GM18502 (cell line): ENCODE data around the gene TMEM14C.

Source experiments
- ATAC-seq: cut with Tn5 transposase; IDR thresholded peaks from one replicate; pipeline ENCODE4 v1.9.1; 2021; ENCODE audit warnings: mild to moderate bottlenecking; ENCODE audit not compliant: unreplicated experiment, poor library complexity

The TMEM14C gene

DNA sequence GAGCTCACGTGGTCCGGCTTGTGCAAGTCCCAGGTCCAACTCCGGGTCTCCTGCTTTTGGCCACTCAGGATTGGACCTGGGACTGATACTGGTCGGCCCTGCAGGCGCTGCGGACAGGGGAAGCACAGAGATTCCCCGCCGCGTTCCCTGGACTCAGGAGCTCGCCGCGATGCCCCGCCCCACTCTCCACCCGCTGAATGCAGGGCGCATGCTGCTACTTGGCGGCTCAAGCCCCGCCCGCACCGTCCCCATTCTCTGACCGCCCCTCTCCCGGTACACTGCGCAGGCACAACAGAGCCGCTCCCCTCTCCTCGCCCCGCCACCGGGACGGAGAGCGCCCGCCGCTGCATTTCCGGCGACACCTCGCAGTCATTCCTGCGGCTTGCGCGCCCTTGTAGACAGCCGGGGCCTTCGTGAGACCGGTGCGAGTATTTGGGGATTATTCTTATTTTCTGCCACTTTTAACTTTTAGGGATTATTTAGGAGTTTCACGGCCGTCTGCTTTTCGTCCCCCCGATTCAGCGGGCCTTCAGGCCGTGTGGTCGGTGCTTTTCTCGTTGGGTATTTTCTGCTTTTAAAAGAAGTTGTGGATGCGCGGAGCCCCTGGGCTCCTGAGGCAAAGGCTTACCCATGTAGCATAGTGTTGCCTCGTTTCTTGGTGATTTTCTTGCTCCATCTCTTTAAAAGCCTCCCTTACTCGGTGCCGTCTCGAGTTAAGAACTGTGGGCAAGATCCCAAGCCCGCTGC, at the start of gene TMEM14C:
TSS of gene TMEM14C (plus strand) at position 251 of the 747 bp plus-strand sequence. CDS start 1,544 bp downstream, outside the sequence.
- ATAC-seq = peak; percentile 95

DNA sequence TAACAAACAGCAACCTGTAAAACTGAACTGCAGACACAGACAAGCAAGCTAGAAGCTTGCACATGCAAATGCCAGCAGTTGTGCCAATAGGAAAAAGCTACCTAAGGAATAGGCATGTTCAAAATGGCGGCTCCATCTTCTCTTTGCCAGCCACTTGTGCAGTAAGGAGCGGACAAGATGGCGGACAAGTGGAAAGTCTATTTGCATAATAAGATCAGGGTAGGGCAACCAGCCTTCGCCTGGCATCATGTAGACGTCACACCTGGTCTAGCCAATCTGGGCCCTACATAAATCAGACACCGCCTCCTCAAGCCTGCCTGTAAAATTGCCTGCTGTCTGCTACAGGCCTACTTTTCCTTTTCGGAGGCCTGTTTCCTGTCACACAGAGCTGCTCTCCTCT, 46.5 kb upstream of the TMEM14C start:
- no peak for ATAC-seq

DNA sequence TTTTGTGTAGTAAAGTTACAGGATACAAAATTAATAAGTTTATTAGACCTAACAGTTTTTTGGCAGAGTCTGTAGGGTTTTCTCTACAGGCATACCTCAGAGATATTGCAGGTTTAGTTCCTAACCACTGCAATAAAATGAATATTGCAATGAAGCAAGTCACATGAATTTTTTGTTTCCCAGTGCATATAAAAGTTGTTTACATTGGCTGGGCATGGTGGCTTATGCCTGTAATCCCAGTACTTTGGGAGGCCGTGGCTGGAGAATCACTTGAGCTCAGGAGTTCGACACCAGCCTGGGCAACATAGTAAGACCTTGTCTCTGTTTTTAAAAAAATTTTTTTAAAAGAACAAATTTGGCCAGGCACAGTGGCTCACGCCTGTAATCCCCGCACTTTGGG, 44.4 kb upstream of the TMEM14C start:
- ATAC-seq = no peak

DNA sequence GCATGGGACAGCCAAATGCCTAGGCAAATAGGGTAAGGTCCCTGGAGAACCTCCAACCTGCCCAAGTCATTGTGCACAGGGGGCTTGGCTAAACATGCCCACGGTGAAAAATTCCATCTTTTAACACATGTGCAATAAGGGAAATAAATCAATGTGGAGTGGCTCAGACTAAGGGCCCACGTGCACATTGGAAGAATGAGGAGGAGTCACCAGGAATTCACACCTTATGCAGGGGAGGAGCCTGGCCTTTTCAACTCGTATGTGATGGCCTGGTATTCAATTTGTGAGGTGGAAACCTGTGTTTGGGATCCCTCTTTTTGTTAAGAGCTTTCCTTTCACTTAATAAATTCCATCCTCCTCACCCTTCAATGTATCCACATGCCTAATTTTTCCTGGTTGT, 41.1 kb upstream of the TMEM14C start:
- ATAC-seq = no peak

DNA sequence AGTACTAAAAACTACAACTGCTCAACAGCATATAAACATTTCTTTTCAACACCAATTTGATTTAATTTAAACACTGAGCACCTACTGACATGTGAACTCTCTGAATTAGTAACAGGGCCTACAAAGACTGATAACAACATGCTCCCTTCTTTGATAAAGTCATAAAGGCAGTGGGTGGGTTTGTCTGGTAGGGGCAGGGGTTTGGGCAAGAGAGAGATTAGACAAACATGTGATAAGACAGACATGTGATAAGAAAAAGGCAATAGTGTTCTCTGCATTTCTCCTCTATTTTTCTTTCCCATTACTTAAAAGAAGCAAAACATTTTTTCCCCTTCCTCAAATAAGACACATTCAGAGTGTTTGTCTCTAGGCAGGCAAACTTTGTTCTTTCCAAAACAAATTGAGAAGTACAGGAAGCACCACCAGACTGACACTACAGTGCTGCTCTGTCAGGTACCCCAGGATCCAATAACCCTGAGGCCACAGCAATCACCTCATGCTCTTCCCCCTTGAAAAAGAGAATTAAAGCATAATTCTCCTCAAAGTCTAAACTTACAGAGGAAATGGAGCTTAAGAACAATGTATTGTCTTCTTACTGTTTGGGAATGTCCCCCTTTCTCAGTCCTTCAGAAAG, 40.4 kb upstream of the TMEM14C start:
- no peak for ATAC-seq

DNA sequence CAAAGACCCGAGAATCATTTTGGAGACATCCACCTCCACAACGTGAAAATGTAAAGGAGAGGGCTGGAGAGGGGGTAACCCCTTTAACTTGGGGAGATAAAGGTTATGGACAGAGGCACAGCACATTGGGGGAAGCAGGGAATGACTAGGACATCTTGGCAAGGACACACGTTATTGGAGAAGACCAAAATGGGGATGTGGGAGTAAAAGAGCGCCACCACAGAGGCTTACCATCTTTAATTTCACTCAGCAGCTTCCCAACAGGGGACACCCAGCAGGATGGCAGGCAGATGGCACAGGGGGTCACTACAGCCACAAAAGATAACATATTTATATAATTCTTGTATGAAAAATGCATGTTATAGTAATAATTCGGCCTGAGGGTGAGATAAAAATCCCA, 38.3 kb upstream of the TMEM14C start:
- ATAC-seq = no peak

DNA sequence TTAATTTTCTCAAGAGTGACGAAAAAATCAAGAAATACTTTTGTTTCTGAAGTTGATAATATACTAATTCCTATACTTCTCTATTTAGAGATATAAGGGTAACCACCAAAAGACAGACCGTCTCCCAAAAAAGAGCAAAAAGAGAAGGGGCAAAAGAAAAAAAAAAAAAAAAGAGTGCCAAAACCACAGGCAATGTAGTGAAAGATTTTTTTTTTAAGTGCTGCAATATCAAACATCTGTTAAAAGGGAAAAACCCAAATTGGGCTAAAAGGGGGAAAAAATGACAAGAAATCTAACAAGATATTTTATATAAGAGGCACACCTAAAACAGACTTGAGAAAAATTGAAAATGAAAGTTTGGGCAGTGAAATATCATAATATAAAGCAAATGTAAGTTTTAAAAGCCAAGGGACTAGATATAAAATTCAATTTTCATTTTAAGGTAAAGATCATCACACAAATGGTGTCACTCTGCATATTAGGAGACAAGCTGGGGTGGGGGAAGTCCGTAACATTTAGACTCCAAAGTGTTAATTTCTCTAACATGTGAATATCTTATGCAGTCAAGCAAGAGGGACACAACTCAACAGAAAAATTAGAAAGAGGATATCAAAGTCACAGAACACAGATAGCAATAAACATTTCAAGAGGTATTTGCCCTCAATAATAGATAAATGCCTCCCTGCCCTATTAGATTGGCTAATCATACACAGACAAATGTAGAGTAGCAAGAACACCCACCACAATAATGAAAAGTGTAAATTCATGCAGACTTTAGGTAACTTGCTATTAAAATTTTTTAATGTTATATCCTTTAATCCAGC, 37.6 kb upstream of the TMEM14C start:
- no peak for ATAC-seq

DNA sequence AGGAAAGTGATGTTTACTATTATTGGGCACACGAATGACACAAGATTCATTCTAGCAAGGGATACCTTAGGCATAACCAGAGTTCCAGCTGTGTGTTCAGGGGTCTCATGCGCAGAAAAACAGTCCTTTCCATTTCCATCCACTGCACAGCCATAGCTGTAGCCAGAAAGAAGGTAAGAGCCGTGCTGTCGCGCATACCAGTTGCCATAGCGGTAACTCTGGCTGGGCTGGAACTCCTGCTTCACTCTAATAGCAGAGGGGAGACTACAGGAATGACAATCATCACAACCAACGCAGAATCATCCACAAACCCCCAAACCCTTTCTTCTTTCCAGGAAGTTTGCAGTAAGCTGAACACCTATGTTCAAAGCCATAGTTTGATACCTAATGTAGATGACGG, 36.0 kb upstream of the TMEM14C start:
- ATAC-seq = no peak

DNA sequence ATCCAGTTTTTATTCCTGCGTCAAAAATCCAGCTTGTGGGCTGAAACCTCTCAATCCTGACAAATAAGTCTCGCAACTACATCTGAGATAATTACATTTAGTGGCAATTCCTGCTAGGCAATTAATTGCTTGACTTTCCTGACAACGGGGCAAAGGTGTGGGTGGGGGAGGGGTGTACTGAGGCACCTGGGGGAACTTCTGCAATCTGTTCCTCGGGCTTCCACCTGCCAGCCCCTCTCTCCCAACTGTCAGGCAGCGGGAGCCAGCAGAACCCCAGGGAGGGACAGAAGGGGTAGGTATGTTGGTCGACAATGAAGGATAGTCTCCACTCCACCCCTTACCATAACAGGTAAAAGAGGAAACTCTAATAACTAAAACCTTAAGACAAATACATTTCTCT, 35.3 kb upstream of the TMEM14C start:
- ATAC-seq = no peak

DNA sequence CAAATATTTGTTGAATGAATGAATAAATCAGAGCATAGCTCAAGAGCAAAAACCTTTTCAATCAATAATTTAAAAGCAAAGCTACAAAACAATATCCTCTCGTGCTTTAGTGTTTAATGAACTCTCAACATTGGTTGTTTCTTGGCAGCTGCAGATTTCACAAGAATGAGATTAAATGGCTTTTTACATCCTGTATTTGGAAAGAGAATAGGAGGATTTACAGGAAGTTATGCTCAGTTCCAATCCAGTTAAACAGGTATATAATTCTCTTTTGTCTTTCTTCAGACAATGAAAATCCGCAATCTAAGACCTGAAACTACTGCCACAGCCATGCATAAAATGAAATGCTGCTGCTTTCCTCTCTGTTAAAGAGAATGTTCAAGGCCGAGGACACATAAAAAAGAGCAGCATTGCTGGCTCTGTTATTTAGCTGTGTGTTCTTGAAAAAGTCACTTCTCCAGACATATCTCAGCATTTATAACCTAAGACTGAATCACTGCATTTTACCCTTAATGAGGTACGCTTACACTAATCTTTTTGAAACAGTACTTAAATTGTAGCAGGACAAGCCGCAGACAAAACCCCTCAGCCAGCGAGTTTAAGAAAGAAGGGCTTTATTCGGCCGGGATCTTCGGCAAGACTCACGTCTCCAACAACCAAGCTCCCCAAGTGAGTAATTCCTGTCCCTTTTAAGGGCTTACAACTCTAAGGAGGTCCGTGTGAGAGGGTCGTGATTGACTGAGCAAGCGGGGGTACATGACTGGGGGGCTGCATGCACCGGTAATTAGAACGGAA, 32.0 kb upstream of the TMEM14C start:
- ATAC-seq = no peak

DNA sequence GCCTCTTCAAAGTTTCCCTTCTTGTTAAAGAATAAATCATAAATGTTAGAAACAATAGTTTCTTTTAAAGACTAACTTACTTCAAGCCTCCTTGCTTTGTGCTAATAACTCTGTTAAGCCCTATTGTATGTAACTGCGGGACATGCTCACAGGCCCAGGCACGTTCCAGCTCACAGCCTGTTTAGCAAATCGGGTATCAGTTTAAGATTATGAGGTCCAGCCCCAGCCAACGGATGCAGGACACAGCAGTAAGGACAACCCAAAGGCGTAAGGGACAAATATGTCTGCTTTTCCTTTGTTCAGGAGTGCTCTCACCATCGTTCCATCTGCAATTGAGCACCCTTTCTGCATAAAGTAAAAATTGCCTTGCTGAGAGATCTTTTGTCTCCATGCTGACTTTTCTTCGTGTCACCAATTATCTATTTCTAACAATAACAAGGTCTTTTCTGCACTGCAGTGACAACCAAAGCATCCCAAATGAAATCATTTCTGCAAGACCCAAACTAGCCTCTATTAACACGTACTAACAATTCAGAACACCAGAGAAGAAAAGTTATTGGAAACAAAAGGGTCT, 29.8 kb upstream of the TMEM14C start:
- no peak for ATAC-seq

DNA sequence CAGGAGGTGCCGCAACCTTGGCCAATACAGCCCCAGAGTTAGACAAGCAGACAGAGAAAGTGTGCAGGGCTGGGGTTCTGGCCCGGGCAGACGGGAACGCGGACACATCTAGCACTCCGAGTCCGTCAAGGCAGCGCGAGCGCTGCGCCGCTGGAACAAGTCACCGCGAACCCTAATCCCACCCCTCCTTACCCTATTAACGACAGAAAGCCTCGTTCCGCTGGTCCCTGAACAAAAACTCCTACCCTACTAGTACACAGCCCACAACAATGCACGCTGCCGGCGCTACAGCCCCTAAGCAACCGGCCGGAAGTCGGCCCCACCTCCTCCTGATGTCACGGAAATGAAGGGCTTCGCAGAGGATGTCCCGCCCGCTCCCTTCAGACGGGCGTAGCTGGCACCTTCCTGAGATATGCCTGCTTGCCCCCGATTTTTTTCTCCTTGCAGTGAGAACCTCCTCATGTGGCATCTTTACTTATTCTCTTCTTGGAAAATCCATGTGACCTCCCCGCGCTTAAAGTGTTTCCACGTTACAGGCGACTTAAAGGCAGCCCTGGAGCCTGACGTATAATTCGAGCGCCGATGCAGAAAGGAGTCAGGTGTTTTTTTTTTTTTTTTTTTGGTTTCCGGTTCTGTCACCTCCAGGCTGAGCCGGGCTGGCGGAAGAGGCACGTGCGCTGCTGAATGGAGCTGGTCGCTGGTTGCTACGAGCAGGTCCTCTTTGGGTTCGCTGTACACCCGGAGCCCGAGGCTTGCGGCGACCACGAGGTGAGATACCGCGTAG, 28.4 kb upstream of the TMEM14C start, which contains the start of the genes C6orf52 and PAK1IP1:
TSS of gene C6orf52 (minus strand) at position 315 of the 784 bp plus-strand sequence. CDS start 7,066 bp downstream, outside the sequence.
TSS of gene PAK1IP1 (plus strand) at position 671 of the 784 bp plus-strand sequence. CDS start at position 685, 14 bp downstream.
- peak; percentile 98 for ATAC-seq

DNA sequence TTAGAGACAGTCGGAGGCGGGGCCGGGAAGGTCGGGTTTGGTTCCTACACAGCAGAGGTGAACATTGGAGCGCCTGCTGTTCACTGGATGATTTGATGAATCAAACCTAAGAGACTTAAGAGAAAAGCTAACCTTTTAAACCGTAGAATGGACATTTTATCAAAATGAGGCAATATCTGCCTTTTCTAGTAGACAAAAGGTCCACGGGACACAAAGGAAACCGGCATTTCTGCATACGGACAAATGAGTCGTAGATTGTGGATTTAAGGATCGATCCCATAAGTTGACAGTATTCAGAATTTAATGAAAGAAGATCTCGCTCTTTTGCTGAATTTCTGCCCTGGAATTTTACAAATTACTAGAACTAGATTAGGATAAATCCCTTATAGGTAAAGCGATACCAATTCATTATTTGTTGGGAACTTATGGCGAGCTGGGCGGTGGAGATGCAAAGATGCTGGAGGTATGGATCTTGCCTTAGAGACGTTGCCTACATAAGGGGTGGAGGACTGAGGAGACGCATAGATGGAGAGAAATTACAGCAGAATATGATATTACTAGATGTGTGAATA, 27.7 kb upstream of the TMEM14C start:
- no peak for ATAC-seq

DNA sequence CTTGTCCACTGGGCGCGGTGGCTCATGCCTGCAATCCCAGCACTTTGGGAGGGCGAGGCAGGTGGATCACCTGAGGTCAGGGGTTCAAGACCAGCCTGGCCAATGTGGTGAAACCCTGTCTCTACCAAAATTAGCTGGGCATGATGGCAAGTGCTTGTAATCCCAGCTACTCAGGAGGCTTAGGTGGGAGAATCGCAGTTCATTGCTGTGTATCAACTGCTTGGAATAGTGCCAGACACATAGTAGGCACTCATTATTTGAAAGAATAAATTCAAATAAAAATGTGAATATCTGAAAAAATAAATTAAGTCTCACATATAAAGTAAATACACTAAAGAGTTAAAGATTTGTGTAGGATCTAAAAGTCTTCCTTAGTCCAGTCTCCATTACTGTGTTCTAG, 26.2 kb upstream of the TMEM14C start:
- ATAC-seq = no peak

DNA sequence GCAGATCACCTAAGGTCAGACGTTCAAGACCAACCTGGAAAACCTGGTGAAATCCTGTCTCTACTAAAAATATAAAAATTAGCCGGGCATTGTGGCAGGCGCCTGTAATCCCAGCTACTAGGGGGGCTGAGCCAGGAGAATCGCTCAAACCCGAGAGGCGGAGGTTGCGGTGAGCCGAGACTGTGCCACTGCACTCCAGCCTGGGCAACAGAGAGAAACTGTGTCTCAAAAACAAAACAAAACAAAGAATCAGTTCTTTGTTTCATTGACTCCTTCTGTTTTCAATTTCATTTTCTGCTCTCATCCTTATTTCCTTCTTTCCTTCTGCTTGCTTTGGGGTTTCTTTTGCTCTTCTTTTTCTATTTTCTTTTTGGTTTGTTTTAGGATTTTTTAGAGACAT, 8.9 kb upstream of the TMEM14C start:
- no peak for ATAC-seq

DNA sequence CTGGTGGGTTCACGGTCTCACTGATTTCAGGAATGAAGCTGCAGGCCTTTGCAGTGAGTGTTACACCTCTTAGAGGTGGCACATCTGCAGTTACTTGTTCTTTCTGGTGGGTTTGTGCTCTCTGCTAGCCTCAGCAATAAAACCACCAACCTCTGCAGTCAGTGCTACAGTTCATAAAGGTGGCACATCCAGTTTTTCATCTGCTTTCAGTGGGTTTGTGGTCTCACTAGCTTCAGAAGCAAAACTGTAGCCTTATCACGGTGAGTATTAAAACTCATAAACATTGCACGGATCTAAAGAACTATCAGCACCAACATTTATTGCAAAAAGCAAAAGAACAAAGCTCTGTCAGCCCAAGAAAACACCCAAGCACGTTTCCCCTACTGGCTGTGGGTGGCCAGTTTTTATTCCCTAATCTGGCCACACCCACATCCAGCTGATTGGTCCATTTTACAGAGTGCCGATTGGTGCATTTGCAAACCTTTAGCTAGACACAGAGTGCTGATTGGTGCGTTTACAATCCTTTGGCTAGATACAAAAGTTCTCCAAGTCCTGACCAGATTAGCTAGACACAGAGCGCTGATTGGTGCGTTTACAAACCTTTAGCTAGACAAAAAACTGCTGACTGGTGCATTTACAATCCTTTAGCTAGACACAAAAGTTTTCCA, 3.4 kb upstream of the TMEM14C start:
- ATAC-seq = no peak

DNA sequence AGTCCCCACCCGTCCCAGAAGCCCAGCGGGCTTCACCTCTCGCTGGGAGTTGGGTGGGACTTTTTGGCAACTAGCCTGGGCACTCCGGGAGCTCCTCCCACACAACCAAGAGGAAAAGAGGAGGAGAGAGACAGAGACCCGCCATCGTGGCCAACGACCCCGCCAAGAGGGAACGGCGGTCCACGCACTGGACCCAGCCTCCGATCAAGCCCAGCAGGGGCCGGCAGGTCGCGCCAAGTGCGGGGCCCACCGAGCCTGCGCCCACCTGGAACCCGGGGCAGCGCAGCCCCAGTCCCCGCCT, 3.0 kb upstream of the TMEM14C start:
- ATAC-seq = no peak

DNA sequence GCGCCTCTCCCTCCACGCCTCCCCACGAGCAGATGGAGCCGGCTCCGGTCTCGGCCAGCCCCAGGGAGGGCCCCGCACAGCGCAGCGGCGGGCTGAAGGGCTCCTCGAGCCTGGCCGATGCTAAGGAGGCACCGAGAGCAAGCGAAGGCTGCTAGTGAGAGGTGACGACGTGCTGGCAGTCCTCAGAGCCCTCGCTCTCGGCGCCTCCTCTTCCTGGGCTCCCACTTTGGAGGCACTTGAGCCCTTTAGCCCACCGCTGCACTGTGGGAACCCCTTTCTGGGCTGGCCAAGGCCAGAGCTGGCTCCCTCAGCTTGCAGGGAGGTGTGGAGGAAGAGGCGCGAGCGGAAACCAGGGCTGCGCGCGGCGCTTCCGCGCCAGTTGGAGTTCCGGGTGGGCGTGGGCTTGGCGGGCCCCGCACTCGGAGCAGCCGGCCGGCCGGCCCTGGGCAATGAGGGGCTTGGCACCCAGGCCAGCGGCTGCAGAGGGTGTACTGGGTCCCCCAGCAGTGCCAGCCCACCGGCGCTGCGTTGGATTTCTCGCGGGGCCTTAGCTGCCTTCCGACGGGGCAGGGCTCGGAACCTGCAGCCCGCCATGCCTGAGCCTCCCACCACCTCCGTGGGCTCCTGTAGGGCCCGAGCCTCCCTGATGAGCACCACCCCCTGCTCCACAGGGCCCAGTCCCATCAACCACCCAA, 2.5 kb upstream of the TMEM14C start:
- ATAC-seq = peak; percentile 45
